Raji (cell line): Measurements from ENCODE around the gene COL5A1.

Source experiments
- POLR2A ChIP-seq: IDR thresholded peaks from 2 replicates; pipeline ENCODE4 v1.6.1; 2011; ENCODE audit warnings: low read depth, low read length, control low read depth; ENCODE audit not compliant: insufficient read depth

Gene COL5A1

DNA sequence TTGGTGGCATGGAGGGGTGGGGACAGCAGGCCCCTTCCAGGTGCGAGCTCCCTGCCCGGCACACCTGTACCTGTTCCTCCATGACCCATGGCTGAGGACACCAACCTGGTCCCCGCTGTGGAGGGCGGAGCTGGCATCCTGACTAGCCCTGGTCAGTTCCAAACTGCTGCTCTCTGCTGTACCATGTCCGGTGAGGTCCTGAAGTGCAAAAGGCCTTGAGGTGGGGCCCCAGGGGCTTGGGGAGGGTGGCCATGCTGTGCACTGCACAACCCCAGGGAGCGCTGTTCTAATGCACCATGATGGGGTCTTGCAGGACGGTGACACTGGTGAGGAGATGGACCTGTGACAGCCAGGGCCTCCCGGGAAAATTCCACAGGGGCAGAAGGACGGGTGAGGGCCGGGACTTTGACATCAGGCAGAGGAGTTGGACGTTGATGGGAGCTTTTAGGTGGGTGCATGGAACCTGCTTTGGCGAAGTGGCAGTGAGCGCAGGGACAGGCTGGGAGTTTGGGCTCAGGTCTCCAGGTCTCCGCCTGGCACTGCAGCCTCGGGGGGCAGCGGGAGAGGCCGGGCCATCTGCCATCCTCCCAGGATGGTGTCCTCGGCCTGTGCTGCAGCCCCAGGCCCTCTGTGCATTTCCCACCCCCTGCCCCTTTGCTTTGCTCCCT, 38.9 kb downstream of the COL5A1 start:
- no peak for TF ChIP-seq POLR2A

DNA sequence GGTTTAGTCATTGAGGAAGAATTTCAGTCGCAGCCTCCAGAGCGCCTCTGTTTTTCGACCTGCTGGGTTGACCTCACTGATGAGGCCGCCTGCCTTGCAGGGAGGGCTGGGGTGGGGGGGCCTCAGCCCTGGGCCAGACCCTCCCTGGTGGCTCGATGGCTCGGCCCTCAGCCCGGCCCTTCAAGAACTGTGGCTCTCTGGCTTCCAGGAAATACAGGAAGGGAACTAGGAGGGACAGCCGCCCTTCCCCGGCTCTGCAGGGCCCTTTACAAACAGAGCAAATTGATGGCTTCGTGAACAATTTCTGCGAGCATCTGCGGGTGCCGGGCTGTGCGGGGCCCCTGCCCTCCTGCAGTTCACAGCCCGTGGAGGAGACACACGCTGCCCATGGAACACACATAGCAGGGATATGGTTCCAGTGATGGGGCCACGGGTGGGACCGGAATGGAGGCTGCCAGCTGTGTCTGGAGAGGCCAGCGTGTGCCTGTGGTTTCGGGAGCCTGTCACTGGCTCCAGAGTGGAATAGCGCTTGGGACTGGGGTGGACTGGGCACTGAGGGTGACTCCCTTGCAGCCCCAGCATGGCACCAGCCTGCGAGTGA, 39.6 kb downstream of the COL5A1 start:
- no peak for TF ChIP-seq POLR2A

DNA sequence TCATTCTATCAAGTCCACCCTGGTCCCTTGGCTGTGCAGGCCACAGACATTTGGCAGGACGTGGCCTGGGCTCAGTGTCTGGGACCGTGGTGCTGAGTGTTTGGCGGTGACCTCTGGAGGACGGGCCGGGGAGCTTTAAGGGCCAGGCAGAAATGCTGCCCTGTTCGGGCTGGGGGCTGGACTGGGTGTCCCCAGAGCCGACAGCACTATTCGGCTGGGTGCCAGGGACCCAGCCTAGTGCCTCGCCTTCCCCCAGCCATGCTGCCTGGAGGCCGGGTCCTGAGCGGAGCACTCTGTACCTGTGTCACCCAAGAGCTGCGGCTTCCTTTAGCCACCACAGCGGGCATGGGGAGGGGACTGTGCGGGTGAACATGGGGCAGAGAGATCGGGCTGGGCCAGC, 40.4 kb downstream of the COL5A1 start:
- no peak for TF ChIP-seq POLR2A

DNA sequence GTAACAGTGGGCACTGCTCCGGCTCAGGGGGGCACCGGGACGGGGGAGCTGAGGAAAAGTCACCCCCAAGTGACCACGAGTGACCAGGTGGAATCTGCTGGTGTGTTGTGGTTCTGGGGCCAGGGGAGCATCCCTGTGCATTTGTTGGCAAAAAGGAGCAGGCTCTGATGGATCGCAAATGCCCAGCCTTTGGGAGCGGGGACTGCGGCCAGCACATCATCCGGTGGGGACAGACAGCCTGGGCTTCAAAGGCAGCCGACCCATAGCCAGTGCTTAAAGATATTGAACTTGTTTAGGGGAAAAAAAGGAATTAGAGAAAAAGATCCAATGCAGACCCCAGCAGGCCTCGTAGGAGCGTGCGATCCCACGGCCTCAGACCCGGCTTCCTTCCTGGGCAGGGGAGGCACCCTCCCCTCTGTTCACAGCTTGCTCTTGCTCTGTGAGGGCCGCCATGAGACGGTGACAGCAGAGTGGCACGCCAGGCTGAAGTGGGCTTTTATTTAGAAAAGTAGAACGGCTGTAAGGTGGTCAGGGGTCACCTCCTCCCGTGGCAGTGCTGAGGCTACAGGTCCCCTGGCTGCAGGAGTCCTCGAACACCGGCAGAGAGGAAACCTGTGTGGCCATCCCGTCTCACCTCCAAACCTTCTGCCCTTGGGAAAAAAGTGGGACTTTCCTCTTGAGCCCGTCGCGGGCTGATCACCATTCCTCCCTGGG, 41.2 kb downstream of the COL5A1 start:
- TF ChIP-seq POLR2A, result no peak

DNA sequence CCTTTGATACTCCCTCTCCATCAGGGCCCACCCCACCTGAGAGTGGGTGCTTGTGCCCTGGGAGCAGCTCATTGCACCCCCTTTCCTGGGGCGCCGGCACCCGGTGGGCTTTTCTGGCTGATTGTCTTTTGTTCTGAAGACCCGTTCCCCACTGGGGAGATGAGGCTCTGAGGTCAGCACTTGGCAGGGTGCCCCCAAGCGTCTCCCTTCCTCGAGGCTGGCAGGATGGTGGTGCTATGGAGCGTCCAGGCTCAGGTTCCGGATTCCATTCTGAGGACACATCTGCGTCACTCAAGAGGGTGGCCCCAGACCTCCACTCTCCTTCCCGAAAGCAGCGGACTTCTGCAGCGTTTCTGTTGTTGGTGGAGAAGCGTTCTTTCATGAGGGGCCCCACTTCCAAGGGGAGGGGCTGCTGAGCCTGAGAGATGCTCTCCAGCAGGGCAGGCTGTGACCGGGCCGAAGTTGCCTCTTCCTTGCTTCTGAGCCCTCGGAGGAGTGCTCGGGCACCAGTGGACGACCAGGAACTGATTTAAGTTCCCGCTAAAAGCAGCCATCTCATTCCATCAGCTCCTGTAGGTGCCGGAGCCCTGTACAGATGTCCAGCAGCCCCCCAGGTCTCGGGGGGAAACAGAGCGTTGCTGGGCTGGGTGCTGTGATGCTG, 42.2 kb downstream of the COL5A1 start:
- TF ChIP-seq POLR2A, result no peak

DNA sequence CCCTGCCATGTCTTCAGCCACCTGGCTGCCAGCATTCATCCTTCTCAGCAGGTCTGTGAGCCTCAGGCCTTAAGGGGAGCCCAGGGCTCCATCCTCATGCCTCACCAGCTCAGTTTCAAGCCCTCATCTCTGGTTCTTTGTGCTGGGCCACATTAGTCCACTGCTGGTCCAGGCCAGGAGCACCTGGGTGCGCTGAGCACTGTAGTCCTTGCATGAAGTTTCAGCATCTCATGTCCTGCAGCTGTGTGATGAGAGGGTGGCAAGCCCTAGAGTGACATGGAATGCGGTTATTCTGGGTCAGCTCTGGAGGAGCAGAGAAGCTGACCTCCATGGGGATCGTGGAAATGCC, 42.7 kb downstream of the COL5A1 start:
- TF ChIP-seq POLR2A, result no peak

DNA sequence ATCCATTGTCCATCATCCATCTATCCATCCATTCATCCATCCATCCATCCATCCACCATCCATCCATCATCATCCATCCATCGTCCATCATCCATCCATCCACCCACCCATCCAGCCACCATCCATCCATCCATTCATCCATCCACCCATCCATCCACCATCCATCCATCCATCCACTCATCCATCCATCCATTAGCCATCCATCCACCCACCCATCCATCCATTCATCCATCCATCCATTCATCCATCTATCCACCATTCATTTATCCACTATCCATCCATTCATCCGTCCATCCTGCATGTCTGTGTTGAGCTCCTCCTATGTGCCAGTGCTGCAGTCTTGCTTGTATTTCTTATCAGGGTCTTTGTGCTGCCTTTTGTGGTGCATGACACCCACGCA, 44.2 kb downstream of the COL5A1 start:
- no peak for TF ChIP-seq POLR2A

DNA sequence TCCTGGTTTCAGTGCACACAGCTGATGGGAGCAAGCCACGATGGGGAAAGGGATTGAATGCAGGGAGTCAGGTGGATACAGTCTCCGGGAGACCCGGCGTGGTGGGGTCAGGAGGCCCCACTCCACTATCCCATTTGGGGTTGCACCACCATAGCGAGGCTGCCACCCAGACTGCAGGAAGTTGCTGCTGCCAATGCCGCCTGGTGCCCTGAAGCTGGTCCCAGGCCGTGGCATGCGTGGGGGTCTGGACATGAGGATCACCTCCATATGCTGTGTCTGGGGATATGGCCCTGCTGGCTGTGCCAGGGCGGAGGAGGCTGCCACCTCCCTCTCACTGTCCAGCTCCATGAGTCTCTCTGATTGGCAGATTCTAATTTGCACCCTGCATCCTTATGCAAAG, 45.3 kb downstream of the COL5A1 start:
- no peak for TF ChIP-seq POLR2A

DNA sequence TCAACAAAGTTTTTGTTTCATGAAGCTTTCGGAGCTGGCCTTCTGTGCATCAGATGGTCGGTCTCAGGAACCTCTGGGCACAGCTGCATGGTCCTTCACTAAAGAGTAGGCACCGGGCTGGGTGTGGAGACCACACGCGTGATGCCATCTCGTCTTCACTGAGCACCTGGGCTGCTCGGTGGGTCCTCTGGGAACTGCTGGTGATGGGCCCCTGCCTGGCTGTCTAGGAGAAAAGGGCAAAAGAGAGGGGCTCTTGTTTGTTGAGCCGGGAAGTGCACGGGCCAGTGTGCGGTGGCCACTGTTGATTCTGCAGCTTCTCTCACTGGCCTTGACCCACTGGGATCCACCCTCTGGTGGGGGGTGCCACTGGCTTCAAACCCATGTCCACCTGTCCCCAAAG, 46.0 kb downstream of the COL5A1 start:
- no peak for TF ChIP-seq POLR2A

DNA sequence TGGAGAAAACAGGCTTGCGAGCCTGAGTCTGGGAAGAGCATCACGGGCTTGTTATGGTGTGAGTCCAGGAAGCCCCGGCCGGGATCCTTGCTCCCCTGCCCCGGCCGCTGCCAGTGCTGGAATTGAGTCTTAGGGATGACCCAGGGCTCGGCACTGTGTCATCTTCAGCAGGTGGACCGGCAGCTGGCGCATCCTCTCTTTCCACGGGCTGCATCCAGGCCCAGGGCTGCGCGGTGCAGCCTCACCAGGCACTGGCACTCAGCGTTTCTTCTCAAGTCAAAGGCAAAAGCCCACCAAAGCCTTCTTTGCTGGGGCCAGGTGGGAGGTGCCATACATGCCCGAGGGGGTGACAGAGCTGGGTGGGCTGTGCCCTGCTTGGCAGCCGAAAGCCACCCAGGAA, 46.6 kb downstream of the COL5A1 start:
- no peak for TF ChIP-seq POLR2A

DNA sequence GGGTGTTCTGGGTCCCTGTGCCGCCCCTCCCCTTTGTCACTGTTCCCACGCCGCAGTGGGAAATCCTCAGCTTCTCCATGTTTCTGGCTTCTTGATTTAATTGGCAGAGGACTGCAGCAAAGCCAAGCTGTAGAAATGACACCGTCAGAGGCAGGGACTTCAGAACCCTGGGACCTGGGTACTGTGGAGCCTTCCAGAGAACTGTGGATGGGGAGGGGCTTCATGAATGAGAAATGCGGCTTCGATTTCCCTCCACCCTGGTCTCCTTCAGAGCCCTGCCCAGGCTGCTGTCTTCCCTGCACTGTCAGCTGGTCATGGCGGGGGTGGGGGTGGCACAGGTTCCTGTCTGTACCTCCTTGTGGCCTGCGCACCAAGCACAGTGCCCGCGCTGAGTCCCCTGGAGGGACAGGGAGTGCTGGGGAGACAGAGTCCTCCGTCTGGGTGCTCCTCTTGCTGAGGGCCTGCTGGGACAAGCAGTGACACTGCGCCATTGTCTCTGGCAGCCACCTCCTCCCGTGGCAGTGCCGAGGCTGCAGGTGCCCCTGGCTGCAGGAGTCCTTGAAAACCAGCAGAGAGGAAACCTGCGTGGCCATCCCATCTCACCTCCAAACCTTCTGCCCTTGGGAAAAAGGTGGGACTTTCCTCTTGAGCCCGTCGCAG, 47.2 kb downstream of the COL5A1 start:
- TF ChIP-seq POLR2A, result no peak

DNA sequence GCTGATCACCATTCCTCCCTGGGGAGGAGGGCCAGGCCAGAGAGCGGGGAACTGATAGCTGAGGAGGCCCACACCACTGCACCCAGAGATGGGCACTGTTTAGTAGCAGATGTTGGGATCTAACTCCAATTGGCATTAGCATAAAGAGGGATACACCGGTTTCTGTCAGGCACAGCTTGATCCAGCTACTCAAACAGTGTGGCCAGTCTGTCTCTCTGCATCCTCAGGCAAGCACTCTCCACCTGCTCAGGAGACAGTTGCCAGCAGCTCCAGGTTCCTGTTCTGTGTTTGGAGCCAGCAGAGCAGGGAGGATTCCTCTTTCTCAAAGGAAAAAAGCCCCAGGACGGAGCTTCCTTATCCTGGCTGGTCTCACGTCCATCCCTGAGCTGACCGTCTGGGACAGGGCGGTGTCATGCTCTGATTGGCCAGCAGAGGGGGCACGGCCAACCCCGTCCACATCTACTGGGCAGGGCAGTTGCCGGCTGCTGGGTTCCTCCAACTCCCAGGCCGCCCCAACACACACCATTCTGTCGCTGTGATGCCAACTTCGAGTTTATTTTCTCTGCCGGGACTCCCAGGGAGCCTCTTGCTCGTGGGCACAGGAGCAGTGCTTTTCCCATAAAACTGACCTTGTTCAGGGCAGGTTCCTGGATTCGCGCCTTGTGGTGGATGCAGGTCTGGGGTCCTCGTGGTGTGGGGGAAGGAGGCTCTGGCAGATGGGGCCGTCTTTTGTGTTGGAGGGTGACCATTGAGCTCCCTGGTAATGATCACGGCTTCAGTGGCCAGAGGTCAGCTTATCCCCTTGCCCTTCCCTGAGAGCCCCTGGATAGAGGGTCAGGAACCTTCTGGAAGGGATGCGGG, 47.9 kb downstream of the COL5A1 start:
- no peak for TF ChIP-seq POLR2A

DNA sequence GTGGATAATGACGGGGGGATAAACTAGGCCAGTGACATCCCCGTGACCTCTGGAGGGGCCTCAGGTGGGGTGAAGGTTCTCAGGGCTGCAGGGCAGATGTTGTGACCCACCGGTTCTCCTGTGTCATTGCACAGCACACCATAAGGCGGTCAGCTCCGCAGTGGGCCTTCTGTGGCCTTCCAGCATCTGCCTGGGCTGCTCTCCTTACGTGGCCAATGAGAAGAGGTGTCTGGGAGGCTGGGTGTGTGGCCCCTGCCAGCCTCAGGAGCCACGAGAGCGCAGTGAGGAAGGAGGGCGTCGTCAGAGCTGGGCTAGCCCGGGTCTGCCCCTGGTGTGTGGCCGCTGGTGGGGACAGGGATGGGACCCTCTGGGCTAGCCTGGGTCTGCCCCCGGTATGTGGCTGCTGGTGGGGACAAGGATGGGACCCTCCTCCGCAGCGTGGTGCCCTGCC, 48.7 kb downstream of the COL5A1 start:
- TF ChIP-seq POLR2A, result no peak

DNA sequence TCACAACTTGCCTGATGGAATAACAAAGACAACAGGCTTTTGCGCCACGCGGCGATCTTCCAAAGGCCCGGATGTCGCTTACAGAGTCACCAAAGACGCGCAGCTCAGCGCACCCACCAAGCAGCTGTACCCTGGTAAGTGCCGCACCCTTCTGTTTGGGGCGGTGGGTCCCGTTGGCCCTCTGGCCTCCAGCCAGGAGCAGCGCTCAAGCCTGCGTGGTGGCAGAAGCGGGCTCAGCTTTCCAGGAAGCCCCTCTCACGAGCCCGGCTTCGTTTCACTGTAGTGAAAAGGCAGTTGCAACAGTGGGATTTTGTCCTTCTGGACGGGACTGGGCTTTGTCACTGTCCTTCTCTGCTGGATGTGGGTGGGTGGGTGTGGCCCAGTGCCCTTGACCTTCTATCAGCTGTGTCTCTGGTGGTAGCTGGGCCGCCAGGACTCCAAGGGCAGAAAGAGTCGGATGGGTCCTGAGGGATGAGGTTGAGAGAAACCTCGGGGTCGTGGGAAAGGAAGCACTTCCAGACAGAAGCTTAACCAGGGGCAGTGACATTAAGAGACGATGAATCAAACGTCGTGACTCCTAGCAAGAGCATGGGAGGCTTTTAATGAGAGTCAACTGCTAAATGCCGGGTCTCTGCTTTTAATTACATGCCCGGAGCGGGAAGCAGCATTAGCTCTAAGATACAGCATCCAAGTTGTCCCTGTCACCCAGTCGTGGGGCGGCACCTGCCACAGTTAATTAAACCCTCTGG, 49.5 kb downstream of the COL5A1 start:
- TF ChIP-seq POLR2A, result no peak
